Stimulated activated CD4-positive, alpha-beta T cell treated with anti-CD3 and anti-CD28 coated beads, TNF-alpha, amount 100 ng/mL, for 24 hours (primary cell): ENCODE measurements around the gene HOXA11.

Experiments
- DNase-seq, 3 experiments: peaks; one replicate each; pipeline ENCODE4 v3.0.0-alpha.2; 2020; ENCODE audit warnings: low read depth in 3 of 3

Gene HOXA11

GRCh38 chr7:27180431-27181420 lies 4.3 kb downstream of the HOXA11 start:
- DNase-seq = no peak

- DNase-seq = peak in 1 of 3 experiments; percentile 56
Measured at GRCh38 chr7:27179503-27180430, 5.3 kb downstream of the HOXA11 start.

- no peak for DNase-seq
Measured at GRCh38 chr7:27179030-27179429, 6.0 kb downstream of the HOXA11 start.

GRCh38 chr7:27178366-27178765 lies 6.7 kb downstream of the HOXA11 start:
- no peak for DNase-seq

- DNase-seq = no peak
Measured at GRCh38 chr7:27177795-27178320, 7.2 kb downstream of the HOXA11 start.

- no peak for DNase-seq
Measured at GRCh38 chr7:27176962-27177794, 7.9 kb downstream of the HOXA11 start.

GRCh38 chr7:27176524-27176845 lies 8.5 kb downstream of the HOXA11 start:
- DNase-seq = no peak

- no peak for DNase-seq
Measured at GRCh38 chr7:27175626-27176523, 9.2 kb downstream of the HOXA11 start.

GRCh38 chr7:27174874-27175625 lies 10.0 kb downstream of the HOXA11 start:
- DNase-seq = no peak

- no peak for DNase-seq
Measured at GRCh38 chr7:27173956-27174873, 10.8 kb downstream of the HOXA11 start, which contains the start of gene HOXA10. HOXA10 (minus strand) TSS chr7:27174320; CDS start chr7:27174306, 14 bp downstream.

- no peak for DNase-seq
Measured at GRCh38 chr7:27173511-27173955, 11.5 kb downstream of the HOXA11 start.

GRCh38 chr7:27172823-27173510 lies 12.1 kb downstream of the HOXA11 start:
- no peak for DNase-seq

- DNase-seq = no peak
Measured at GRCh38 chr7:27172315-27172774, 12.7 kb downstream of the HOXA11 start.

- no peak for DNase-seq
Measured at GRCh38 chr7:27171637-27172314, 13.3 kb downstream of the HOXA11 start.

- no peak for DNase-seq
Measured at GRCh38 chr7:27171325-27171636, 13.8 kb downstream of the HOXA11 start.

GRCh38 chr7:27170426-27171324 lies 14.4 kb downstream of the HOXA11 start:
- DNase-seq = no peak
